Cerebellar nuclear complex (tissue), 1 donor: ENCODE results near the gene SNRPA1.

Experiments
- DNase-seq, 2 experiments: peaks; one replicate each; lab custom pipeline; 2025; lab: John Stamatoyannopoulos, UW

The SNRPA1 gene

DNA sequence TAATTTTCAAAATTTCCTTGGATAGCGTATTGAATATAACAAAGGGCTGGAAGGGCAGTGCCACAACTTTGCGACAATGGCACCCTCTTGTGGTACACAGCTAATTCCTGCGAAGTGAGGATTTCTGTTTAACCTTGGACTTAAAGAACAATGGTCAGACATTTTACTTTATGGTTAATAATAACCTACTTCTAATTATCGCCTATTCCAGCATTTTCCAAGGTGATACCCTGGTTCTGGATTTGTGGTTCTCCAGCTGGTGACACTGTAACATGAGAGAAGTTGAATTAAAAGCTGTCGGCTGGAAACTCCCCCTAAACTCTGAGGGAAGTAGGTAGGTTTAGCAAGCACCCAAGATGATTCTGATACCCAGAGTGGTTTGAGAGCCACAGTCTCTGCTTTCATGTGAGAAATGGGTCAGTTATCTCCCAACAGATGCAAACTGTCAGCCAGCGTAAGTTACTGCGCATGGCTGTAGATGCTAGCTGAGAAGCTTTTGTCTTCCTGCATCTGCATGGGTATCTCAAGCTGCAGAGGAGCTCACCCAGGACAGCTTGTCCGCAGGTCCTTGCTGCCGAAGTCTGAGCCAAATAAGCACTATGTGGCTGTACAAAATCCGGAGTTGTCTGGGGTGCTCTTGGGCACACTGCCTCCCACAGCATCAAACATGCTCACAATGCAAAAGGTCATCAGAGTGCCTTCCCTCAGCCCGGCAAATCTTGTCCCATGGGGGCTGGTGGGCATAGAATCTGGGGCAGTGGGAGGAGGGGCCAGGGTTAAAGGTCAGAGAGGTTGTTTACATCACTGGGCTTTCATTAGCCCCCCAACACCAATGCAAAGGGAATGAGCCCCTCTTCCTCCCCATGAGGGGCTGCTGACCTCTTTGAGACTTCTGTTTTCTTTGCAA lies 36.6 kb downstream of the SNRPA1 start:
- no peak for DNase-seq

DNA sequence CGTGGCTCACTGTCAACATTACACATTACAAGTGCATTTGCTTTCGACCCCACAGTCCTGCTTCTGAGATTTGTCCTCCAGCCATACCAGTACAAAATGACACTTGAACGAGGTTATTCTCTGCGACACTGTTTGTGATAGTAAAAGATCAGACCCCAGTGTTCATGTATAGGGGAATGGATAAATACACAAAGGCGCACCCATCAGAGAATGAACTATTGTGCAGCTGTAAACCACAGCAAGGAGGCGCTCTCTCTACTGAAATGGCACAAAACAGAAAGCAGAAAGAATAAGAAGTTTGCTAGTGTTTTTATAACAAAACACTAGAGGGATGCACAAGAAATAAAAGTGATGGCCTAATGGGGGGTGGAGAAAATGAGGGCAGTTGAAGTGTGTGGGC lies 38.3 kb downstream of the SNRPA1 start:
- no peak for DNase-seq

DNA sequence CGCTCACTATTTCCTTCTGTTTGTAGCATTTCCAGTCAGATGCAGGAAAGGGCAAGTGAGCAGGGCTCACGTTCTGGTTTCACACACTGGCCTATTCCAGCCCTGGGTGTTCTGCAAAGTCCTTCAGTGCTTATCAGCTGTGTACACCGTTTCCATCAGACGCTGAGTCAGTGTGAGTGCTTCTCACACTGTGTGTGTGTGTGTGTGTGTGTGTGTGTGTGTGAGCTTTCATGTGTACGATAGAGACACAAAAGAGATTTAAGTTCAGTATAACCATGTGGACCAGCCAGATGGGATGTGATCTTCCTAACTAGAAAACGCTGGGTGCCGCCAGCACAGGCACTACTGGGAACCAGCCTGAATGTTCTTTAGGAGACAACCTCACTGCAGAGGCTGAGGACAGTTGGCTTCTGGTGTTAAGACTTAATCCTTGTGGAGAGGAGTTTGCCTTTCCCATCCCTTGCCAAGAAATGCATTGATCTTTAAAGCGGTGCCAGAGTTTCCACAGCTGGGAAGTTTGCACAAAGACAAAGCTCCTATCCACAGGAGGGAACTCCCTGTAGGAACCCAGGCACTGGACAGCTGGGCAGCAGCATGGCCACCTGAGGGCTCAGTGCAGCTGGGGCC lies 39.3 kb downstream of the SNRPA1 start:
- no peak for DNase-seq

DNA sequence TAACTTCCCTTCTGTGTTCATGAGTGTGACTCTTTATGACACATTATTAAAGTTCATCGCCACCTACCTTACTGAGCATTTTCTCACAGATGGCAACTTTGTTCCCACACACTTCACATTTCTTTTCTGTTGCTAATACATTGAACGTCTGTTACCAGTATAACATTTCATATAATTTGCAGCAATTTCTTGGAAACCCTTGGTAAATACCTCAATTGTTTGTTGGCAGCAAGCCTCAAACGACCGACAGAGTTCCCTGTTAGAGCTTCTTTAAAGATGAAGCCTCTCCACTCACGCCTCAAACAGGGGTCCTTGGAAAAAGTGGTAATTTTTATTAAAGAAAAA lies 40.0 kb downstream of the SNRPA1 start:
- DNase-seq, result no peak

DNA sequence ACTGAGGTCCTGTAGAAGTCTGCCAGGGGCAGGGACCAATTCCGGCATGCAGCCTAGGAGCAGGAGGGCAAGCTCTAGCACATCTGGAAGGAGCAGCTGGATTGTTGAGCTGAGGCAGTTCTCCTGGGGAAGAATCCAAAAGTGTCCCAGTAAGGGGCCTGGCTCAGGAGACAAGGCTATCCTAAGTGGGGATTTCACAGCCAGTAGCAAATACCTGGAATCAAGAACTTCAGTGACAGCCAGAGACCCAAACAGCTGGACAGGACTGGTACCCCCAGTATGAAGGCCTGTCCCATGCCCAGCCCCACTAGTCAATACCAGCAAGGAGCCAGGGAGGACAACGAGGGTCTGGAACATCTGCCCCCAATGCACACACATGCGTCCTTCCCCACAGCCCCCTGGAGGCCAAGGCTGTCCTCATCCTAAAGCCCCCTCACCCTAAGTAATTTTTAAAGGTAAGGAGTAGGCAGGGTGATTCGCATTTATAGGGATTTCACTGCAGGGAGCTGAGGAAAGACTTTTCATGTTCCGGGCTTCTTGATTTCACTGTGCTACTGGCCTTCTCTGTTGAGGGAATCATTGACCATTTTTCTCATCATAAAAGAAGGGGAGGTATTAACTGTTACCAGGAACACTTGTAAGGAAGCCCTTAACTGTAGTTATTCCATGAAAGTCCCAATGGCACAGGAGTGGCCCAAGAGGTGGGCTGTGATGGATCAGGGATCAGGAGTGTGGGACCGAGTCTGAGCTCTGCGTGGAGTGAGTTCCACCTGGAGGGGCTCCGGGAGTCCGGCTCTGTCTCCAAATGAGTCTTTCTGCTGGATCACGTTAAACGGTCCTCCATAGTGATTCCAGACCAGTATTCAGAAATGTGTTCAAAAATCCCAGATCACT lies 40.6 kb downstream of the SNRPA1 start:
- DNase-seq, result no peak

DNA sequence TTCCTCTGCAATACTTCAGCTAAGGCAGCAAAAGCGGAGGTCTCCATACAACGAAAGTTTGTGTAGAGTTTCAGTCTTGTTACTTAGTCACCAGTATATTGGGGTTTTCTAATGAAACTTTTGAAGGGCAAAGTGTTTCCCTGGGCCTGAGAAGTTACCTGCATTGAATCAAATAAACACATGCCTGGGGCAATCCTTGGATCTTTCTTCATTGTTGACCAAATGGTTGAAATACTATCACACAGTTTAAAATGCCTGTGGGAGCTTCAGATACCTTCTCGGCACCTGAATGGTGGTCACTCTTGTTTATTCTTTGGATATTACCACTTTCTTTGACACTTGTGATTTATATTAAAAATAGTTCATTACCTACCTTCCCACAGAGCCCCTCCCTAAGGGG lies 42.2 kb downstream of the SNRPA1 start:
- no peak for DNase-seq

DNA sequence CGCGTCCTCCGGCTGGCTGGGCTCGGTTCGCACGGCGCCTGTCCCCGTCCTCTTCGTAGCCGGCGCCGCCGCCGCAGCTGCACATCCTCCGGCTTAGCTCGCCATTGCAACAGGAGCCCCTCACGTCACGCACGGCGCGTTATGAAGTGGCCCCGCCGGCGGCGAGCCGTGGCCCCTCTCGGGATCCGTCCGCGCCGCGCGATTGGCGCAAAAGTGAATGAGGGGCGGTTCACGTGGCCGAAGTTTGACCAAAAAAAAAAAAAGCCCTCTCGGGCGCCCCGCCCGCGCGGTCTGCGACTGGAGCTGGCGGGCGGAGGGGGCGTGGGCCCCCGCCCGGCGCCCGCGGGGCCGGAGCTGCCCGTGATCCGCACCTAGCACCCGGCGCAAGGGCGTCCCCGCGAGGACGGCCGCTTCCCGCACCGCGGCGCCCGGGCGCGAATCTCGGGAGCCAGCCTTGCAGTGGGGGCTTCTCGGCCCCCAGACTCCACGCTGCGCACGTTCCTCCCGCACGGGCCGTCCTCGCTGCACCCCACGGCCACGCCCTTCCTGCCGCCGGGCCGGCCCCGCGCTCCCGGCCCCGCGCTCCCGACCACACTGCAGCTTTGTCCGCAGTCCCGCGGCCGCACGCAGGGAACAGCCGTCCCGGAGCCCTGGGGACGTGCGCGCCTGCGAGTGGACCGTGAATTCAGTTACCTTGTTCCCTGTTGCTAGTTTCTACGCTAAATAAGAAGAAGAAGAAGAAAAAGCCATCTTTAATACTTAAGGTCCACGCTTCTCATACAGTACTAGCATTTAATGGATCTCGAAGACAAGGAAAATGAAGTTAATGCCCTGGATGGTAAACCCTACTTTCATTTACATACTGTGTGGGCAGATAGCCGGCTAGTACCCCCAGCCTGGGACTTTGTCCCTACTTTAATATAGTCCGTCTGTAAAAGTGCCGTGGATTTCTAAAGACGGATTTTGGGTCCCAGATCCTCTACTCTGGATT lies 42.9 kb downstream of the SNRPA1 start, which contains the start of gene CHSY1:
CHSY1 (minus strand) TSS at position 219 of the 991 bp plus-strand sequence. CDS start 592 bp downstream, outside the sequence.
- DNase-seq, result peak in 1 of 2 experiments; percentile 71

DNA sequence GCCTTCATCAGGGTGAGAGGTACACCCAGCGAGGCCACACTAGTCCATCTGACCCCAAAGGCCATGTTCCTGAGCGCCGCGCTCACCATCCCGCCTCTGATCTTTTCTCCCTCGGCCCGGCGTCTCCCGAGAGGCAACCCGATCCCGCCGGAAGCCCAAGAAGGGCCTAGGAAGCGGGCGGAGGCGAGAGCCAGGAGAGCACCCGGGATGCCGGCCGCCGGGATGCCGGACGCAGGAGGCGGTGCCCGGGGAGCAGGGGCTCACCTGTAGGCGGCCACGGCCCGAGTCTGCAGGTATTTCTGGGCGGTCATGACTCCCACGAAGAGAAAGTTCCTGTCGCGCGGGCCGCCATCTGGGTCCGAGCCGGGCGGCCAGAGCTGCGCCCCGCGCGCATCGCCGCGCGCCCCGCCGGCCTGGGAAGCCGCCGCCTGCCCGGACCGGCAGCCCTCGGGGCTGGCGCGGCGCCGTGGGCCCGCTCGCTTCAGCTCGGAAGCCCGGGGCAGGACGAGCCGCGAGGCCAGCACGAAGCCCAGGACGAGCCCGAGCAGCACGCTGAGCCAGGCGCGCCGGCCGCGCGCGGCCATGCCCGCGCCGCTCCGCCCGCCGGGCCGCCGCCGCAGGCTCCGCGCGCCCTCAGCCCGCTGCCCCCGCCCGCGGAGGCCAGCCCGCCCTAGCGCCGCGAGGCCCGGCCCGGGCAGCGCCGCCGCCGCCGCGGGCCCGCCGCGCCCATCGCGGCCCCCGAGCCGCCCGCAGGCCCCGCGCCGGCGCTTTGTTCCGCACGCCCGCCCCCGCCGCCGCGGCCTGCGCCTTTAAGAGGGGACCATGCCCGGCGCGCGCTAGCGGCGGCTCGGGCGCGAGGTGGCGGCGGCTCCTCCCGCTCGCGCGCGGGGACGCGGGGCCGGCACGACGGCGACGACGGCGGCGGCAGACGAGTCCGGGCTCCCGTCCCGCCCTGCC lies 43.9 kb downstream of the SNRPA1 start:
- no peak for DNase-seq

DNA sequence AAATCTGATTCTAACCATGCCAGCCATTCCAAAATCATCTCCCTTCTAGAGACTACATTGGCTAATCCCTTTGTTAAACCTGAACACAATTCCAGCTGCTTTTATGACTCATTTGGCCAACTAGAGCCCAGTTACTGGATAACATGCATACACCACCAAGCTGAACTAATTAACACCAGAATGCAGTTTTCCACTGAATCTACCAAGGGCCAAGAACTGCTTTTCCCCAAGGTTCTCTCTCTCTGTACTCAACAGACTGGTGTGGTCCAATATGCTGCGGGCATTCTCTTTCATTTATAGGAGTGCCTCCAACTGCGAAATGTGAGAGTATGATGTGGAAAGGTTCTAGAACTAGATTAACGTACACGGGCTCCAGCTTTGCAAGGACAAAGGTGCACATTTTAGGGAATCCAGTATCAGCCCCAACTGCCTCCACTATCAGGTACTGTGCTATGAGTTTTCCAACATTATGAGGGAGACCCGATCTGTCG lies 44.7 kb downstream of the SNRPA1 start:
- DNase-seq, result no peak

DNA sequence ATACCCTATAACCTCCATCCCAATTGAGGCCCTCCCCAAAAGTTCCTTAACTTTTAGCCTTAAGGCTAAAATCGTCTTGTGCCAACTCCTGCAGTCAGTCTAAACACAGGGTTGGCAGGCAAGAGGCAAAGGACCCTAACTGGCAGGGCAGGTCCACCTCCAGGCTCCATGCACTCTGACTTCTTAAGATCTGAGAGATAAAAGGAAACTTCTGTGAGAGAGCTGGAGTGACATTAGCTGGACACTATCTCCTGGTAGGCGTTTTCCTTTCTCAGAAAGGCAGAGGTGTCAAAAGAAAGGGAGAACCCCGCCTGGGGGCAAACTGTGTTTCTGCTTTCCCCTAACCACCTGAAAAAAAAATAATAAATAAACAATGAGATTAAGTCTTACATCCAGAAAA lies 46.8 kb downstream of the SNRPA1 start:
- DNase-seq, result no peak

DNA sequence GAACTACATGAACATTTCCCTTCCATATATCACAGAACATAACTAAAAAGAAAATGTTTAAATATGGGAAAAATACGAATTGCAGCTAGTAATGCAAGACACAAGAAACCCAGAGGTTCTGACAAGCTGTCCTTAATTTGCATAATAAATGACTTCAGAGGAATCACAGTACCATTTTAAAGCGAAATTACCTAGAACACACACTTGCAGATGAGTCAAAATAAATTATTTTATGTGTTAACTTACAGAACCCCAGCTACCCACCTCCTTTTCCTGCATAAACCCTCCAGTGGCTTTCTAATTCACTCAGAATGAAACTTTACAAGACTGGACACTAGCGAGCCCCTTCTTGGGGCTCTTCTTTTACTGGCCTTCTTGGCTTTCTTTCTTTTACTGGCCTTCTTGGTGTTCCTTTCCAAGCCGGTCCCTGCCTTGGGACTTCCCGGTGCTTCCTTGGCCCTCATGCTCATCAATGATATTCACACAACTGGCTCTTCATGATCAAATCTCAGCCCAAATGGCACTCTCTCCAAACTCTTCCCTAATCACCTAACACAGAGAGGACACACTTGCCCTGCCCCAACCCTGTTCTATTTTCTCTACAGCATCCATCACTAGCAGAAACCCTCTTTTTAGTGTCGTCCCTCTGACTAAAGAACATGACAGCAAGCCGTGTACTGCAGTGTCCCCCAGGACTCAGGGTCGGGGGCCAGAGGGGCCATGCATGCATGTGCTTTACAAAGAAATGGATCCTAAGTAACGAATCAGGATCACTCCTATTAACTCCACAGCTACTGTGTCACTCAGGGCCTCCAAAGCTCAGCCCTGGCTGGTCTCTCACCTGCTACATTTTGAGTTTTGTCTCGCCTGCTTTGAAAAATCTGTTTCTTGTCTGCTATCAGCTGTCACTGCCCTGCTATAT lies 48.0 kb downstream of the SNRPA1 start:
- DNase-seq, result no peak

DNA sequence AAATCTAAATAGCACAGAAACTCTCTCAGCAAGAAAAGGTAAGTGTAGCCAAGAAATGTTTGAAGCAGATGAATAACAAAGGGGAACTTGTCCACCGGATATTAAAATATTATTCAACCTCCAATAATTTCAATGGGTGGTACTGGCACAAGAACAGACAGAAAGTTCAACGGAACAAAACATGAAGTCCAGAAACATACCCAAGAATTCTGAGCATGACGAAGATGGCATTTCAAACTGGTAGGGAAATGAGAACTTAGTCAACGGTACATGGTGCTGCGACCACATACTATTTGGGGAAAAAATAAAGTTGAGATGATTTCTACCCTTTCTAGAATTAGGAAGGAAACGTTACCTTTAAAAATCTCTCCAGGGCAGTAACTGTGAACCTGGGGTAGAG lies 48.7 kb downstream of the SNRPA1 start:
- no peak for DNase-seq

DNA sequence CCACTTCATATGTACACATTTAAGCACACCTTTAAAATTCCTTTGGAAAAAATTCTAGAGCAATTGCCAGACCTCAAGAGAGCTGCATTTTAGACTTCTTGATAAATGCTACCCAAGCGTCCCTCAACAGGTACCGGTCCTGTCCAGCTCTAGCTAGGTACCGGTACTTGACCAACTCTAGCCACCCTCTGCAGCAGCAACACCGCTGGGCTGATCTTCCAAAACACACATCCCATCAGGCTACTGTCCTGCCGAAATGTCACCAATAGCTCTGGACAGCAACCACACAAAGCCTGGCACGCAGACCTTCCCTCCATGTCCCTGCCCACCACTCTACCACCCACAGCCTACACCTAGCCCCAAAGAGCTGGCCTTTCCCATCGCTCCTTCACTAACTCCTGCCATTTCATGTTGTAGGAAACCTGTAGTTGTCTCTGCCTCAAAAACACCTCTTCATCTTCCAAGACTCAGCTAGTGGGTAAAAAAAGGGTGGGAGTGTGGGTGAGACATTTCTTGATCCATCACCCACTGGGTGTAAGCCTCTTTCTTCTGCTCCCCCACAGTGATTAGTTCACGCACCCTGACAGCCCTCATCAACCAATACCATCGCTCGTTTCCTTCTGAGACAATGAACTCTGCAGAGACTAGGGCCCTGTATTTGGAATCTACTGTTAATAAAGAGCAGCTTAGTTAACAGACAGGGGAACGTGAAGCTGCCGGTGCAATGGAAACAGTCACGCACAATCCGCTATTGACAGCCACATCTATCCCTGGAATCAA lies 50.0 kb downstream of the SNRPA1 start:
- DNase-seq, result no peak

DNA sequence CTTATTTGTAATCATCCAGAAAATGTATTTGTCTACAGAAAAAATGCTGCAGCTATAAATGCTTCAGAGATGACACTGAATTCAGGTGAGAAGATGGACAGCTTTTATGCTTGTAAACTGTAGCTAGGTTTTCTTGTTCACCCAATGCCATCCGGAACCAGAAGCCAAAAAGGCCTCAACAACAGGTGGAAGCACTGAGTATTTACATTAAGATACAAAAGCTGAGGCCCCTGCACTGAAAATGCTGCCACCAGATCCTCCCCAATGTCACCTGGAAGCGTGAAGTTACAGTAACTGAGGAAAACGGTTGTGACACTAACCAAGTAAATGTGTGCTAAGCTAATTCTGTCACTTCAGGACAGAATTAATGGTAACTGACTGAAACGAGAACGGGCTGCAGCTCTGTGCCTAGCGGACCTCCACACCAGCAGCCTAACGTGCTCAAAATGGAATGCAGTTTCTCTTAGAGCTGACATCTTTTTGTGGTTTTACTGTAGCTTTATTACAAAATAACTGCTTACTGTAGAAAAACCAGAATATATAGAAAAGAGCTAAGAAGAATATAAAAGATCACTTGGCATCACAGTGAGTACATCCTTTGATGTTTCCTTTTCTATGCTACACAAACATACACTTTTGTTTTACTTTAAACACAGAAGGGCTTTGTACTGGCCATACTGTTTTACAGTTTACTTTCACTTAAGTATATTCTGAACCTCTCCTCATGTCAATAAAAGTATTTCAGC lies 50.8 kb downstream of the SNRPA1 start:
- no peak for DNase-seq

DNA sequence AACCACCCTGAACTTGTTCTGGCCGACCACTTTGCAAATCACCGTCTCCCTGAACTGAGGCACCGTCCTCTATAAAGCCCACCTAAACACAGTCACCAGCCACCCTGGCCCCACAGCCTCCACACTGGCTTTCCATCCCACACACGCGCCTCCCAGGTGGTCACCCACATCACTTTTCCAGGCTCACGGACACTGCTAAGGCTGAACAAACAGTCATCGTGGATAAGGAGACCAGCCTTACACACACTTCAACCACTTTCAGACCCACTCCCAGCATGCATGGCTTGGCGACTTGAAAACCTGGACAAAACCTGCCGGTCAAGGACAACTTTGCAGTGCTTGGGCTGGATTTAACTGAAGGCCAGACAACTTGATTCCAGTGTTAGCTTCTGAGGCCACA lies 51.6 kb downstream of the SNRPA1 start:
- no peak for DNase-seq

DNA sequence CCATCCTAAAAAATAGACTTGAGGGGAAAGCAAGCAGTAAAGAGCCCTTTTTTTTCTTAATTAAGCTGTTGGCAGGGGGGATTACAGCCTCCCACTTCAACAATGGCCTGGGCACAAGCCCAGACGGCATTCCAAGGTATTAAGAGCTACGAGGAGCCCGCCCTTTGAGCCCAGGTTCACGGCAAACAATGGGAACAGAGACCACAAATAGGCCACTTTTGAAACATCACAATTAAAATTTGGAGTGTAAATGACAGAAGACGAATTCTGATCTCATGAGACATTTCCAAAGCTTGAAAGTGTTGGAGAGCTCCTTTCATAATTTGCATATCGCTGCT lies 52.1 kb downstream of the SNRPA1 start:
- no peak for DNase-seq
